Right lobe of liver (tissue), 4 donors: ENCODE measurements around the gene OR10G3.

ENCODE experiments used
- CTCF ChIP-seq, 4 donors: fragments of 200-600 bp in 3 of 4; fragments of 450-650 bp in 1 of 4; IDR thresholded peaks; one replicate each; pipeline versions ENCODE4 v1.5.1 to v1.8.0; 2016 to 2022; ENCODE audit warnings: antibody characterized with exemption in 4 of 4, mild to moderate bottlenecking in 2 of 4
- POLR2A ChIP-seq: fragments of 450-650 bp; IDR thresholded peaks from one replicate; pipeline ENCODE4 v1.6.1; 2017; ENCODE audit warnings: antibody characterized with exemption, mild to moderate bottlenecking
- donor health status: DM: no; HTN: no; CAD: no.
- donor health status: DM: no; HTN: no; CAD: no.
- donor health status: DM: no; HTN: yes; CAD: no.

DNA sequence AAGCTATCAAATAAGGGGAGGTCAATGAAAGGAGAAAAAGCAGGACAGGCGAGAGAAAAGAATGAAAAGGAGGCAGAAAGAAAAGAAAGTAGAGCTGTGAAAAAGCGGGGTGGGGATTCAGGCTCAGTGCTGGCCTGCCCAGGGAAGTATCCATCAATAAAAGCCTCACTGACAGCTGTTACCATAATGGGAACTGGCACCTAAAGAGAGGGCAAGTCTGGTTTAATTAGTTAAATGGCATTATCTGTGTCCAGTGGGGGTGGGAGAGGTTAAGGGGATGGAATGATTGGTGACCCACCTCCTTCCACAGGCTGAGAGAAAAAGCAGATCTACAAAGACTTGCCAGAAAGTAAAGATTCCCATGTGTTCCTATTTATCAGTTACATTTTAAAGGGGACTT, 61.2 kb downstream of the OR10G3 start:
- TF ChIP-seq POLR2A (no peak), CTCF (IDR thresholded peaks at IDR 0.05) (no peak)
